Endothelial cell of umbilical vein (primary cell): ENCODE data around the gene TTLL9. TPM values are rescaled to one million over a fixed set of nuclear protein-coding genes. Genes with fewer than 3 reads are reported as not detected.

ENCODE experiments used
- BruUV-seq: library from RNA; stranded (reverse); fragments of 400-500 nt; replicated peaks from 2 replicates; lab custom pipeline; 2021; lab: Mats Ljungman, UMichigan
- CTCF ChIA-PET: fragments of 300-600, 350-600 bp; sonication (Branson Sonifier 250); formaldehyde crosslinking; loops from one replicate; lab custom pipeline; 2021; ENCODE audit warnings: antibody characterized with exemption, inconsistent platforms; lab: Charles Lee
- POLR2A ChIA-PET: fragments of 300-600, 350-600 bp; sonication (Branson Sonifier 250); formaldehyde crosslinking; loops from one replicate; lab custom pipeline; 2021; ENCODE audit warnings: antibody characterized with exemption, inconsistent platforms; lab: Charles Lee
- DNase-seq: peaks from one replicate; pipeline ENCODE4 v3.0.0-alpha.2; 2011; ENCODE audit warnings: low read depth, low spot score
- FAIRE-seq: peaks from 2 replicates; lab custom pipeline; 2011; peaks lifted over from hg19 to GRCh38; lab: Jason Lieb, UNC
- H2AFZ ChIP-seq: 2 replicates; pipeline ENCODE4 v1.6.0; 2012; ENCODE audit warnings: low read depth, low read length, control low read depth, inconsistent platforms
- H3K27ac ChIP-seq: 2 replicates; pipeline ENCODE4 v1.5.1; 2011; ENCODE audit warnings: low read depth, mild to moderate bottlenecking, control low read depth, low read length, moderate library complexity; ENCODE audit not compliant: insufficient read depth
- H3K27me3 ChIP-seq, 2 experiments: 2 replicates each; pipeline versions ENCODE4 v1.6.0 to v1.6.1; 2011; ENCODE audit warnings: low read length in 2 of 2, mixed read lengths in 1 of 2; ENCODE audit not compliant: control insufficient read depth in 2 of 2, insufficient read depth in 2 of 2
- H3K36me3 ChIP-seq, 2 experiments: 2 replicates in 1 of 2; 3 replicates in 1 of 2; pipeline ENCODE4 v1.5.1; 2011; ENCODE audit warnings: low read length in 2 of 2, mild to moderate bottlenecking in 1 of 2, moderate library complexity in 1 of 2; ENCODE audit not compliant: control insufficient read depth in 2 of 2, insufficient read depth in 2 of 2; ENCODE audit errors: extremely low read depth in 1 of 2
- H3K4me1 ChIP-seq: 3 replicates; pipeline ENCODE4 v1.5.1; 2011; ENCODE audit warnings: mild to moderate bottlenecking, low read length; ENCODE audit not compliant: control insufficient read depth, insufficient read depth; ENCODE audit errors: extremely low read depth
- H3K4me2 ChIP-seq: 2 replicates; pipeline ENCODE4 v1.6.1; 2011; ENCODE audit warnings: low read length, control low read depth, mixed read lengths; ENCODE audit not compliant: insufficient read depth
- H3K4me3 ChIP-seq, 3 experiments: fragments of 200-600 bp in 1 of 3; sonication (generic), shearing (Covaris generic) in 1 of 3; replicated peaks in 1 of 3; 2 replicates each; pipeline ENCODE4 v1.5.1; 2011 to 2016; ENCODE audit warnings: control low read depth in 3 of 3, low read length in 3 of 3, mild to moderate bottlenecking in 2 of 3, inconsistent platforms in 1 of 3, low read depth in 1 of 3, moderate library complexity in 1 of 3; ENCODE audit not compliant: insufficient read depth in 1 of 3
- H3K79me2 ChIP-seq: 2 replicates; pipeline ENCODE4 v1.6.0; 2012; ENCODE audit warnings: low read length, inconsistent platforms; ENCODE audit not compliant: control insufficient read depth, insufficient read depth
- H3K9ac ChIP-seq: replicated peaks from 2 replicates; pipeline ENCODE3; 2011; ENCODE audit warnings: low read length, control low read depth; ENCODE audit not compliant: insufficient read depth; ENCODE audit errors: extremely low read depth
- H3K9me1 ChIP-seq: replicated peaks from 3 replicates; pipeline ENCODE4 v1.6.0; 2011; ENCODE audit warnings: mild to moderate bottlenecking, low read length; ENCODE audit not compliant: control insufficient read depth, insufficient read depth; ENCODE audit errors: extremely low read depth
- H3K9me3 ChIP-seq: replicated peaks from 2 replicates; pipeline ENCODE4 v1.5.1; 2012; ENCODE audit warnings: low read length, inconsistent platforms; ENCODE audit not compliant: control insufficient read depth, insufficient read depth
- H4K20me1 ChIP-seq: replicated peaks from 2 replicates; pipeline ENCODE3; 2011; ENCODE audit warnings: mild to moderate bottlenecking, low read length; ENCODE audit not compliant: control insufficient read depth, insufficient read depth; ENCODE audit errors: extremely low read depth
- EZH2 ChIP-seq: IDR thresholded peaks from 2 replicates; pipeline ENCODE4 v1.6.1; 2012; ENCODE audit warnings: borderline replicate concordance, low read depth, mild to moderate bottlenecking, moderate library complexity, low read length, inconsistent platforms; ENCODE audit not compliant: severe bottlenecking
- GATA2 ChIP-seq: IDR thresholded peaks from 2 replicates; pipeline ENCODE4 v1.7.0; 2011; ENCODE audit warnings: low read depth, mild to moderate bottlenecking, moderate library complexity, mixed read lengths, low read length; ENCODE audit not compliant: insufficient read length, insufficient read depth
- JUN ChIP-seq: IDR thresholded peaks from 2 replicates; pipeline ENCODE4 v1.6.1; 2011; ENCODE audit warnings: borderline replicate concordance, low read depth; ENCODE audit not compliant: insufficient read length, insufficient read depth
- MYC ChIP-seq: IDR thresholded peaks from one replicate; pipeline ENCODE4 v1.6.1; 2011; ENCODE audit warnings: mild to moderate bottlenecking, low read depth, low read length
- POLR2A ChIP-seq: IDR thresholded peaks from 2 replicates; pipeline ENCODE4 v1.6.1; 2012; ENCODE audit warnings: low read depth, mild to moderate bottlenecking, control low read depth, low read length
- dilution Hi-C: fragments of 300-500 bp; cut with MboI; formaldehyde crosslinking; loops from one replicate; pipeline ENCODE4 v1.15.0; 2019; ENCODE audit warnings: low sequenced_read_pairs; ENCODE audit not compliant: extremely low pct_ligation_motif_present
- intact Hi-C: fragments of 100-400 bp; cut with micrococcal nuclease; formaldehyde crosslinking; loops from one replicate; pipeline ENCODE4 v1.10.0; 2022
- polyA plus RNA-seq, 4 experiments: library from polyadenylated mRNA; depleted of rRNA in 3 of 4; stranded (reverse) in 3 of 4; unstranded in 1 of 4; fragments of >200 nt; gene quantifications; 2 replicates each; pipeline versions ENCODE4 v1.2.1 to v1.2.3, GENCODE V29; 2011 to 2012; ENCODE audit warnings: missing spikeins in 1 of 4
- total RNA-seq: library from RNA; stranded (reverse); gene quantifications from 2 replicates; pipeline ENCODE4 v1.2.3, GENCODE V29; 2021
- TF ChIP-seq, protein P1 (sequence below), 2 donors: IDR thresholded peaks; 1 replicate in 1 of 2; 2 replicates in 1 of 2; pipeline ENCODE4 v1.5.1; 2011; ENCODE audit warnings: low read length in 2 of 2, mild to moderate bottlenecking in 2 of 2, moderate library complexity in 2 of 2, control low read depth in 1 of 2, inconsistent platforms in 1 of 2, low read depth in 1 of 2; ENCODE audit not compliant: insufficient read depth in 1 of 2; ENCODE audit errors: extremely low read depth in 1 of 2

Gene TTLL9
- total and polyA plus RNA-seq, 2 donors (not counting 3 experiments of a cell fraction or from before 2014, with no cell fraction given), result 0.03 TPM; not detected in 1

DNA sequence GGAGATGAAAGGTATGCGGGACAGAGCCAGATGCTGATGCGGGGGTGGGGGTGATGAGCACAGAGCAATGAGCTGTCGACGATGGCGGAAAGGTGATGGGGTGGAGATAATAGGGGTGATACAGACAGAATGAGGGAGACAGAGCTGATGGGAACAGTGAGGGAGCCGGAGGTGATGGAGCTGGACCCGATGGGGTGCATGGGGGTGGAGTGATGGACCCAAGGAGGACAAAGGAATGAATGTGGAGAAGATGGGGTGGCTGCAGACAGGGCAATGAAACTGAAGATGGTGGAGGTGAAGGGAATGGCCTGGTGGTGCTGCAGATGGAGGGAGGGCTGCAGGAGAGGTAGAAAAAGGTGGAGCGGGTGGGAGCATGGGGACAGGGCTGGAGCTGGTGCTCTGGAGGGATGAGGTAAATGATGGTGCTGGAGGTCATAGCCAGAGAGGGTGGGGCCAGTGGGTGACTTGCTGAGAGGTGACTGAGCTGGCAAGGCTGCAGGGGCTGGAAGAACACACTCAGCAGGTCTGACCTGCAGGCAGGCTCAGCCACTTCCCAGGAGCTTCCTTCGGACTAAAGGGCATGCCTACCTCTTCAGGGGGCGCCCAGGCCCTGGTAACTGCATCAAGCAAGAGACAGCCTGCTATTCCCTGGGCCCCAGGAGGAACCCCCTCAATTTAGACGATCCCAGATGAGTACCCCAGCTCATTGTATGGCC is 19.0 kb upstream of the TTLL9 start:
- H3K9me1 ChIP-seq, result no peaks in the 10 kb centered on the region
- dilution Hi-C loops (no loop called here), intact Hi-C loops (no loop called here)
- H3K36me3 ChIP-seq, result no peaks in the 10 kb centered on the region
- no TSS peak for BruUV-seq
- H3K9me3 ChIP-seq, result no peaks in the 10 kb centered on the region
- peaks cover 20 to 25% of the 10 kb centered on the region in 2 experiments for H3K27me3 ChIP-seq
- no peak for DNase-seq
- H3K4me1 ChIP-seq, result no peaks in the 10 kb centered on the region
- H3K9ac ChIP-seq, result no peak overlapping the region
- no peak overlapping the region for H3K4me2 ChIP-seq
- no peak overlapping the region for H2AFZ ChIP-seq
- ChIA-PET POLR2A (no interaction called here), CTCF (interaction anchor here (0.9 to 18.2 kb wide), 10 partner anchors 9 to 801 kb away, joined by 3 to 619 read pairs (median 10); partner anchors contain the start of genes MYLK2 and PDRG1)
- H3K4me3 ChIP-seq, result no peak overlapping the region
- no peak overlapping the region for H3K27ac ChIP-seq
- no peak for TF ChIP-seq EZH2
- FAIRE-seq, result no peak
- H3K79me2 ChIP-seq, result no peaks in the 10 kb centered on the region
- H4K20me1 ChIP-seq, result no peaks in the 10 kb centered on the region

DNA sequence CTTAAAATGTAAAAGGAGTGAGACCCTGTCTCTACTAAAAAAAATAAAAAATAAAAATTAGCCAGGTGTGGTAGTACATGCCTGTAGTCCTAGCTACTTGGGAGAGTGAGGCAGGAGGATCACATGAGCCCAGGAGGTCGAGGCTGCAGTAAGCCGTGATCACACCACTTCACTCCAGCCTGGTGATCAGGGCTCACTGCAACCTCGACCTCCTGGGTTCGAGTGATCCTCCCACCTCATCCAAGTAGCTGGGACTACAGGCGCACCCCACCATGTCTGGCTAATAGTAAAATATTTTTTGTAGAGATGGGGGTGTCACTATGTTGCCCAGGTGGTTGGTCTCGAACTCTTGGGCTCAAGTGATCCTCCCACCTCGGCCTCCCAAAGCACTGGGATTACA is 17.0 kb upstream of the TTLL9 start:
- Histone ChIP-seq H3K79me2 (no peaks in the 10 kb centered on the region), H3K4me3 (no peak overlapping the region), H2AFZ (no peak overlapping the region), H3K4me2 (no peak overlapping the region), H3K27ac (no peak overlapping the region), H3K27me3 (peaks cover 27 to 32% of the 10 kb centered on the region in 2 experiments), H3K9me1 (no peaks in the 10 kb centered on the region), H3K9ac (no peak overlapping the region), H3K4me1 (no peaks in the 10 kb centered on the region), H3K9me3 (no peaks in the 10 kb centered on the region), H4K20me1 (no peaks in the 10 kb centered on the region), H3K36me3 (no peaks in the 10 kb centered on the region)
- dilution Hi-C loops, result no loop called here
- TF ChIP-seq, protein P1, sequence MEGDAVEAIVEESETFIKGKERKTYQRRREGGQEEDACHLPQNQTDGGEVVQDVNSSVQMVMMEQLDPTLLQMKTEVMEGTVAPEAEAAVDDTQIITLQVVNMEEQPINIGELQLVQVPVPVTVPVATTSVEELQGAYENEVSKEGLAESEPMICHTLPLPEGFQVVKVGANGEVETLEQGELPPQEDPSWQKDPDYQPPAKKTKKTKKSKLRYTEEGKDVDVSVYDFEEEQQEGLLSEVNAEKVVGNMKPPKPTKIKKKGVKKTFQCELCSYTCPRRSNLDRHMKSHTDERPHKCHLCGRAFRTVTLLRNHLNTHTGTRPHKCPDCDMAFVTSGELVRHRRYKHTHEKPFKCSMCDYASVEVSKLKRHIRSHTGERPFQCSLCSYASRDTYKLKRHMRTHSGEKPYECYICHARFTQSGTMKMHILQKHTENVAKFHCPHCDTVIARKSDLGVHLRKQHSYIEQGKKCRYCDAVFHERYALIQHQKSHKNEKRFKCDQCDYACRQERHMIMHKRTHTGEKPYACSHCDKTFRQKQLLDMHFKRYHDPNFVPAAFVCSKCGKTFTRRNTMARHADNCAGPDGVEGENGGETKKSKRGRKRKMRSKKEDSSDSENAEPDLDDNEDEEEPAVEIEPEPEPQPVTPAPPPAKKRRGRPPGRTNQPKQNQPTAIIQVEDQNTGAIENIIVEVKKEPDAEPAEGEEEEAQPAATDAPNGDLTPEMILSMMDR (IDR thresholded peaks at IDR 0.05; ENCODE audit: extremely low read depth in 1 of 2, insufficient read depth in 1 of 2, low read depth in 1 of 2, low read length in 2 of 2), result no peak
- no peak for TF ChIP-seq GATA2
- no peak for TF ChIP-seq POLR2A
- no peak for TF ChIP-seq EZH2
- TF ChIP-seq MYC, result no peak
- no peak for TF ChIP-seq JUN
- CTCF ChIA-PET, result interaction anchor here (0.8 to 18.2 kb wide), 15 partner anchors 18 to 799 kb away, joined by 3 to 619 read pairs (median 8); partner anchors contain the start of genes MYLK2 and PDRG1
- POLR2A ChIA-PET, result no interaction called here
- no peak for FAIRE-seq
- intact Hi-C loops, result loop anchor here (2.0 kb wide), 1 partner anchor 799 kb away; no protein-coding TSS in a partner anchor
- no TSS peak for BruUV-seq
- no peak for DNase-seq
